GM19467 (cell line): ENCODE measurements around the gene ACACA.

Experiments used
- ATAC-seq: cut with Tn5 transposase; IDR thresholded peaks from one replicate; pipeline ENCODE4 v1.9.1; 2021; ENCODE audit warnings: mild to moderate bottlenecking, moderate library complexity; ENCODE audit not compliant: unreplicated experiment

The ACACA gene

DNA sequence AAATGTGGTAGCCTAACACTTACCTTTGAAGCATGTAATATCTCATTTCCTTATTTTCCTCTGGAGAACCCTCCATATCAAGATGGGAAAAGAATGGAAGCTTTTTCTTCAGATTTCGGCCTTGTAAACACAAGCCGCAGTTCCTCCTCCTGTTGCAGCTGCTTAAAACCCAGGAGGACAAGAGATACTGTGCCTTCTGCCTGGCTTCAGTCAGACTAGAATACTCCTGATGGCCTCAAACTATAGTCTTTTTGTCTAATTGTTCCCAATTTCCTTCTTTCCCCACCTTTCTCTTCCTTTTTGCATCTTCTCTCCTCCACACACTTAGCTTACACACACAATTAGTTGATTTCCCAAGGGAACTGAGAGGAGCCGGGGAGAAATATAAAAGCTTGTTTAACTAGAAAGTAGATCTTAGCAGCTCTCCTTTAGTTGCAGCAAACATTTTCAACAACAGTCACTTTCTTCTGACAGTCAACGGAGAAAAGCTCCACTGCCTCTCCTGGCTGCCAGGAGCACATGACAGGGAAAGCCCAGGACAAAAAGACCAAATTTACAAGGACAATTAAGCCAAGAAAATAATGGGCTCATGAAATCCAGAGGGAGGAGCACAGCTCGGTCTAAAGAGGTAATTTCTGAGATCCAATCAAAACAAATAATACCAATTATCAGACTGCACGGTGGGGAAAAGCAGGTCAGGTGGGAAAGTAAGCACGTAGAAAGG lies 107.2 kb downstream of the ACACA start:
- ATAC-seq, result no peak

DNA sequence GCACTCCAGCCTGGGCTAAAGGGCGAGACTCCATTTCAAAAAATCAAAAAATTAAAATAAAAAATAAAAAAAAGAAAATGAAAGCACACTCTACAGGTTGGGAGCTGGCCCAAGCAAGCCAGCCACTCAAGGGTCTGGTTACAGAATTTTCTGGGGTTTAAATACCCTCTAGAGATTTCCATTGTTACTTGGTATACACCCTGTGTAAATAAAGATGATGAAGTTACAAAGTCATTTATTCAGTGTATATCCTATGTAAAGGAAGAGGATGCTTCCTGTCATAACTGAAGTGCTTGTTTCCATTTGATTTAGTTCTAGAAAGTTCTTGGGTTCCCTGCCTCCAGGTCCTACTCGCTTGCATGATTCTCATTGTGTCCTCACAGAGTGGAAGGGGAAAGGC lies 110.7 kb downstream of the ACACA start:
- no peak for ATAC-seq

DNA sequence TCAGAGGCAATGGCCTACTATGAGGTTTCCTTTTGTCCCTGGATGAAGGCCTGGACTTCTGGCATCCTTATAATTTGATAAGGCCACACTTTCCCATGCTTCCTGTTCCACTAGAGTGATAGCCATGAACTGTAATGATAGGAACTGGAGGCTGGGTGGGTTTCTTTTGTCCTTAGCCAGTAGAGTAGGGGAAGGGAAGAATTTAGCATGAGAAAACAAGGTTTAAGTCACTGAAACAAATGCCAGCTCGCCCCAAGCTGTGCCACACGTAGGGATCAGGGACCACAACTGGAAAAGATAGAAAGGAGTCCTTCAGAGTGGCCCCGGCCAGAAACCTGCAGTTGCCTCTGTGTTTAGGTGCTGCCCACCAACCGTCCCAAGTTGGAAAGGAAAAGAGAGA lies 111.7 kb downstream of the ACACA start:
- ATAC-seq, result no peak

DNA sequence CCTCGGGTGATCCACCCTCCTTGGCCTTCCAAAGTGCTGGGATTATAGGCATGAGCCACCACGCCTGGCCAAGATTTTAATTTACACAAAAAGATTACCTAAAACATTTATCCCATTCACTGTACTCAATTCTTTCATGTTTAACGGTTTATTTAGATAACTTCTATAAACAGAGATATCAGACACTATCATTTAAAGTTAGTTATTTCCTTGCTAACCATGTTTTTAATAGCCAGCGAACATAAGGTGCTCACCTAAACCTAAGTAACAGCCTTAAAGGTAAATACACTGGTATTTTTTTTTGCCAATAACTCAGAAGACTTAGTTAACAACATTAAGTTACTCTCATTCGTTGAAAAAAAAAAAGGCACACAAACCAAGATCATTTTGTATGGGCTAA lies 112.9 kb downstream of the ACACA start:
- no peak for ATAC-seq

- no peak for ATAC-seq
Measured at GRCh38 chr17:37292429-37293139, 114.1 kb downstream of the ACACA start.

GRCh38 chr17:37291351-37291750 lies 115.3 kb downstream of the ACACA start:
- no peak for ATAC-seq

DNA sequence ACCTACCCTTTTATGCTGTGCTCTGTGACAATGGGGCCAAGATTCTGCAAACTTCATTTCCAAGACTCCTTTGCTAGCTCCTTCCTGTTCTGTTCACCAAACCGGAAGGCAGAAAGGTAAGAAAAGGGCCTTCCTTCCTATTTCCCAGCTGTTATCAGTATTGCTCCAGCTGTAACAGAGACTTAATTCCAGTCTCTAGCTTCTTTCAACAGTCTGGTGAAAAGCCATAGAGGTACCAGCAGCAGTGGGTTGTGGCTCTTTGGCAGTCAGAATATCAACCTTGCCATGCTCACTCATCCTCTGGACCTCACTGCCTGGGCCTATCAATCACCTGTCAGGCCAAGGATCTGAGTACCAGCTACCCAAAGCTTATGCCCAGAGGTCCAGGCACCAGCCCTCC lies 120.2 kb downstream of the ACACA start:
- no peak for ATAC-seq

DNA sequence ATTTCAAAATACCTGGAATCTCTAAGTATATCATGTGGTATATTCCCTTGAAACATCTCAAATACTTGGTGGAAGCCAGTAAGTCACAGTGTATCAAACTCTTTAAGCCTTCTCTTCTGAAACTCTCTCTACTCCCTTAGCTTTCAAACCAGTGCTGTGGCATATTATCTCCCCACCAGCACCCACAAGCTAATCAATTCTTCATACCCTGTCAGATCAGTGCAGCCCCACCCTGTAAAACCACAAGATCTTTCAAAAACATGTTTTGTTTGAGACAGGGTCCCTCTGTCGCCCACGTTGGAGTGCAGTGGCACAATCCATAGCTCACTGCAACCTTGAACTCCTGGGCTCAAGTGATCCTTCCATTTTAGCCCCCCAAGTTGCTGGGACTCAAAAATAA lies 122.4 kb downstream of the ACACA start:
- no peak for ATAC-seq

- ATAC-seq, result no peak
Measured at GRCh38 chr17:37283414-37283961, 123.1 kb downstream of the ACACA start.

DNA sequence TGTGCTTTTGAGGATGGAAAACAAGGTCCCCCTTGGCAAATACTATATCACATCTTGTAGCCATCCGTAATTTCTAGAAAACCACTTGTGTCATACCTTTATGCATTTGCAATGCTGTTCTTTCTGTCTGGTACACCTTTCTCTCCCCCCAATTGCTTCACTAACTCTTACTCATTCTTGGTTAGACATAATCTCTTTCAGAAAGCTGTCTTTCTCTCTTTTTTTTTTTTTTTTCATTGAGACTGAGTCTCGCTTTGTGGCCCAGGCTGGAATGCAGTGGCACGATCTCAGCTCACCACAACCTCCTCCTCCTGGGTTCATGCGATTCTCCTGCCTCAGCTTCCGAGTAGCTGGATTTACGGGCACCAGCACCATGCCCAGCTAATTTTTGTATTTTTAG lies 125.8 kb downstream of the ACACA start:
- no peak for ATAC-seq

- no peak for ATAC-seq
Measured at GRCh38 chr17:37278247-37278894, 128.3 kb downstream of the ACACA start.

DNA sequence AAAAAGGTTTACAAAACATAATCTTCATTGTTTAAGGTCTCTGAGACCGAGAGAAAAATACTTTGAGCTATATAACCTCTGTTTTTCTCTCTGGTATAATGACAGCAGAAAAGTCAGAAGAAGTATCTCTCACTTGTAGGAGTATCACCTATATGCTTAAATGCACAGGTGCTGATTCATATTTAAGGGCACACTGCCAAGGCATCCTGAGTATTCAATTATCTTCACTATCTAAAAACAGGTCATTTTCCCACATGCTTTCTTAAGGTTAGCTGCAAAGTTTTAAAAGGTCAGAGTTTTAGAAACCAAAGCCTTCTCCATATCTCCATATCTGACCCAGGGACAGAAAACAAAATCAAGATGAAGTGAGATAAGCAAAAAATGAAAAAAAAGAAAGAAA lies 130.2 kb downstream of the ACACA start:
- ATAC-seq, result no peak

GRCh38 chr17:37274461-37274860 lies 132.2 kb downstream of the ACACA start:
- ATAC-seq, result no peak

- no peak for ATAC-seq
Measured at GRCh38 chr17:37273409-37274051, 133.1 kb downstream of the ACACA start.

DNA sequence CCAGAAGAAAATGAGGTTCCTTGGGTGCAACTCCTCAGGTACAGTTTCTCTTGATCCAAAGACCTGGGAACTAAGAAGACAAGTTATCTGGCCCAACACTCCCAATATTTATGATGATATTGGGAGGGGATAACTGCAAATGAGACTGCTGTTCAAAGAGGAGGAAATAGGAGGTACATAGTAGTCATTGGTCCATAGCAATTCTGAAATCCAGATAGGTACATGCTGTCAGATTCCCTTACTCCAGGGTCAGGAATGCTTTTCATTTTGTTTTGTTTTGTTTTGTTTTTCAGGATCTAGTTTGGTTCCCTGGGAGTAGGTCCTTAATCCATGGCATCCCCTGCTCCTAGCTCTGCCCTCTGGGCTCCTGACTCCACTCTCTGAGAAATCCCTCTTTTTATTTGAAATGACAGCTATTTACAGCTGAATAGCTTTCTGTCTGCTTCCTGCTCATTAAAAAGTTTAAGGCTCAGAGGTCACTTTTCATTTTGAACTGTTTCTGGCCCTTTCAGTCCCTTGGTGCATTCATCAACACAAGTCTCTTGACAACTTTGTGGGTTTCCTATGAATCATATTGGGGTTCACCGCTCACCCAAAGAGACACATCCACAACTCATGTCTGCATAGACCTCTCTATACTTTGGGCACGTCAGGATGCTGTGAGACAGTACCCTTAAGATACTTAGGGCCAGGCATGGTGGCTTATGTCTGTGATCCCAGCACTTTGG lies 141.0 kb downstream of the ACACA start:
- ATAC-seq, result no peak

- ATAC-seq, result no peak
Measured at GRCh38 chr17:37261286-37261685, 145.3 kb downstream of the ACACA start.

GRCh38 chr17:37259030-37259735 lies 147.5 kb downstream of the ACACA start:
- no peak for ATAC-seq

DNA sequence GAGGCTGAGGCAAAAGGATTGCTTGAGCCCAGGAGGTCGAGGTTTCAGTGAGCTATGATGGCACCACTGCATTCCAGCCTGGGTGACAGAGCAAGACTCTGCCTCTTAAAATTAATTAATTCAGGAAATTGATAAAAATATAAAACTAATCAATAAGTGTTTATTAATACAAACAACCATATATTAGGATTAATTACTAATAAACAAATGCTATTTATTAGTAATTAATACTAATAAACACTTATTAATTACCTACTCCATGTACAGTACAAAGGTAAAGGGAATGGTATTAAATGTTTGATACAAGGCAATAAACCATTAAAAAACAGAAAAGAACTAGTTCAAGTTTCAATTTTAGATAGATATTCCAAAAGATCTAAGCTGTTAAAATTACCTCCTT lies 150.0 kb downstream of the ACACA start:
- no peak for ATAC-seq

- ATAC-seq, result no peak
Measured at GRCh38 chr17:37255432-37255831, 151.2 kb downstream of the ACACA start.

DNA sequence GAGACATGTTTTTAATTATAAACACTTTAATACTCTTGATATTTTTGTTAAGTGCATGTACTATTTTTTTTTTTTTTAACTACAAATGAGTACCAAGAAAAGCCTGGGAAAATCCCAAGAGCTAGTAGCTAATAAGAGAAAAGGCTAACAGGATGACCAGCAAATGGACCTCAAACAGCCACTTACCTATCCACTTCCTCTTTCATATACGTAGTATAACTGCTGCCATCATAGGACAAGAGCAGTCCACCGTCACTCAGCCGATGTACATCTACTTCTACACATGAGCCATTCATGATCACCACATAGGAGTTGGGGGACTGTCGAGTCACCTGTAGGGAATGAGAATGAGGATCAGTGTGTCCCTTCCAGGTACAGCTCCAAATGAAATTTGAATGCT lies 158.8 kb downstream of the ACACA start:
- no peak for ATAC-seq
